Body of pancreas (tissue), 4 donors: Measurements from ENCODE around the gene TFDP1. TPM values are rescaled to one million over a fixed set of nuclear protein-coding genes. Genes with fewer than 3 reads are reported as not detected.

Source experiments
- ATAC-seq: fragments of 150-250 bp; one replicate; pipeline ENCODE4 v1.9.1; 2016
- DNase-seq, 4 donors: peaks; one replicate each; pipeline ENCODE4 v3.0.0-alpha.2; 2019
- H3K27ac ChIP-seq, 4 donors: fragments of 200-600 bp; sonication (generic); 1 replicate in 3 of 4; 2 replicates in 1 of 4; pipeline versions ENCODE4 v1.5.1 to v1.6.1; 2016 to 2019; ENCODE audit warnings: mild to moderate bottlenecking in 1 of 4, mixed read lengths in 1 of 4, moderate library complexity in 1 of 4
- H3K27me3 ChIP-seq, 2 donors: fragments of 200-600 bp; sonication (generic); one replicate each; pipeline ENCODE4 v1.6.0; 2016; ENCODE audit warnings: mild to moderate bottlenecking in 1 of 2
- H3K36me3 ChIP-seq, 2 donors: fragments of 200-600 bp; sonication (generic); replicated peaks in 1 of 2; 2 replicates each; pipeline ENCODE4 v1.5.1; 2016; ENCODE audit warnings: low read depth in 2 of 2; ENCODE audit not compliant: insufficient read depth in 1 of 2
- H3K4me1 ChIP-seq: fragments of 200-600 bp; sonication (generic); one replicate; pipeline ENCODE4 v1.6.0; 2016
- H3K4me3 ChIP-seq, 2 donors: fragments of 200-600 bp; sonication (generic); 1 replicate in 1 of 2; 2 replicates in 1 of 2; pipeline ENCODE4 v1.5.1; 2016 to 2019
- H3K9me3 ChIP-seq, 3 donors: fragments of 200-600 bp; sonication (generic); 1 replicate in 2 of 3; 2 replicates in 1 of 3; pipeline ENCODE4 v1.5.1; 2016
- CTCF ChIP-seq, 7 experiments: fragments of 450-650 bp in 4 of 7; fragments of 200-600 bp in 3 of 7; sonication (generic) in 3 of 7; IDR thresholded peaks; one replicate each; pipeline ENCODE4 v1.5.1; 2016 to 2019; ENCODE audit warnings: antibody characterized with exemption in 7 of 7
- POLR2A ChIP-seq, 3 donors: fragments of 450-650 bp; IDR thresholded peaks; one replicate each; pipeline ENCODE4 v1.6.1; 2016; ENCODE audit warnings: antibody characterized with exemption in 3 of 3, mild to moderate bottlenecking in 2 of 3
- WGBS, 2 donors: methylation state at CpG; one replicate each; pipeline ENCODE4 v1.1.5; 2017; 5-methylcytosine and 5-hydroxymethylcytosine counted together
- intact Hi-C: fragments of 100-400 bp; cut with DNase I; formaldehyde crosslinking; loops from one replicate; pipeline ENCODE4 v1.15.1; 2023
- total RNA-seq, 2 donors: library from RNA; depleted of rRNA; stranded (reverse); fragments of >200 nt; gene quantifications; one replicate each; pipeline ENCODE4 v1.1.0, GENCODE V29; 2016

Gene TFDP1
- total RNA-seq, 2 donors from 2014 or later: 16.5 to 22.8 TPM

- H3K4me3 ChIP-seq: no peak overlapping the region
- H3K9me3 ChIP-seq: no peaks in the 10 kb centered on the region
- ATAC-seq: peak; percentile 98
- intact Hi-C loops: no loop called here
- H3K27ac ChIP-seq: peak overlapping the region; percentile 54 to 85 (median 81)
- no peaks in the 10 kb centered on the region for H3K27me3 ChIP-seq
- peak; percentile 96 to 98 (median 98) for DNase-seq
- 39 to 53% methylated on average over 32 to 42 of the region's 42 CpGs for WGBS, 2 donors
- peaks cover 16% of the 10 kb centered on the region for H3K4me1 ChIP-seq
- TF ChIP-seq CTCF (IDR thresholded peaks at IDR 0.05) (no peak), POLR2A (IDR thresholded peaks at IDR 0.05) (peak in 1 of 3 donors; percentile 33)
- no peaks in the 10 kb centered on the region for H3K36me3 ChIP-seq
Measured at GRCh38 chr13:113647351-113648215, 63.0 kb downstream of the TFDP1 start.

- intact Hi-C loops: no loop called here
- peaks cover 16% of the 10 kb centered on the region for H3K4me1 ChIP-seq
- no peaks in the 10 kb centered on the region for H3K9me3 ChIP-seq
- 85% methylated on average over 12 to 13 of the region's 13 CpGs for WGBS, 2 donors
- peak overlapping the region in 3 of 4 donors; percentile 77 to 85 (median 85) for H3K27ac ChIP-seq
- H3K36me3 ChIP-seq: no peaks in the 10 kb centered on the region
- no peak for TF ChIP-seq POLR2A (IDR thresholded peaks at IDR 0.05)
- TF ChIP-seq CTCF (IDR thresholded peaks at IDR 0.05): no peak
- H3K4me3 ChIP-seq: no peak overlapping the region
- DNase-seq (peak in 2 of 4 donors; percentile 4 to 10), ATAC-seq (no peak)
- H3K27me3 ChIP-seq: no peaks in the 10 kb centered on the region
Measured at GRCh38 chr13:113648216-113648610, 63.7 kb downstream of the TFDP1 start.

GRCh38 chr13:113649212-113649611 lies 64.7 kb downstream of the TFDP1 start:
- DNase-seq: peak in 2 of 4 donors; percentile 2 to 6
- no peaks in the 10 kb centered on the region for H3K9me3 ChIP-seq
- no peak overlapping the region for H3K4me3 ChIP-seq
- H3K36me3 ChIP-seq: no peaks in the 10 kb centered on the region
- no peak for TF ChIP-seq CTCF (IDR thresholded peaks at IDR 0.05)
- TF ChIP-seq POLR2A (IDR thresholded peaks at IDR 0.05): no peak
- H3K27ac ChIP-seq: no peak overlapping the region
- no peaks in the 10 kb centered on the region for H3K27me3 ChIP-seq
- no peak for ATAC-seq
- peaks cover 16% of the 10 kb centered on the region for H3K4me1 ChIP-seq
- intact Hi-C loops: no loop called here
- WGBS, 2 donors: 81 to 87% methylated on average over 16 to 17 of the region's 17 CpGs

- no peaks in the 10 kb centered on the region for H3K36me3 ChIP-seq
- no peak overlapping the region for H3K4me3 ChIP-seq
- no peaks in the 10 kb centered on the region for H3K9me3 ChIP-seq
- peak in 2 of 4 donors; percentile 2 to 5 for DNase-seq
- ATAC-seq: no peak
- H3K4me1 ChIP-seq: peaks cover 16% of the 10 kb centered on the region
- TF ChIP-seq POLR2A (IDR thresholded peaks at IDR 0.05): no peak
- no peak for TF ChIP-seq CTCF (IDR thresholded peaks at IDR 0.05)
- WGBS, 2 donors: 91 to 96% methylated on average over 15 of the region's 15 CpGs
- no peaks in the 10 kb centered on the region for H3K27me3 ChIP-seq
- no peak overlapping the region for H3K27ac ChIP-seq
- intact Hi-C loops: no loop called here
Measured at GRCh38 chr13:113650275-113650674, 65.7 kb downstream of the TFDP1 start.
